Measurements from ENCODE around the gene BLOC1S5. TPM values are rescaled to one million over a fixed set of nuclear protein-coding genes. Genes with fewer than 3 reads are reported as not detected.

Gene BLOC1S5
- total and polyA plus RNA-seq, 2 of the 13 experiments (the other 11 are each of a cell fraction or from before 2014, with no cell fraction given) = 10.5 to 41.5 TPM

GRCh38 chr6:8069631-8070284 lies 5.6 kb upstream of the BLOC1S5 start (continued):
- TF ChIP-seq ZNF567 (CRISPR knock-in tag; IDR thresholded peaks at IDR 0.05; ENCODE audit: borderline replicate concordance) (no peak), ZNF598 (CRISPR knock-in tag; IDR thresholded peaks at IDR 0.05; ENCODE audit: borderline replicate concordance) (no peak), KDM5A (IDR thresholded peaks at IDR 0.05; ENCODE audit: borderline replicate concordance, low read length) (no peak), NR1H2 (CRISPR knock-in tag; IDR thresholded peaks at IDR 0.05; ENCODE audit: borderline replicate concordance, low read depth) (no peak), ZNF800 (CRISPR knock-in tag; IDR thresholded peaks at IDR 0.05) (no peak), ZNF550 (CRISPR knock-in tag; IDR thresholded peaks at IDR 0.05; ENCODE audit: borderline replicate concordance) (no peak)

DNA sequence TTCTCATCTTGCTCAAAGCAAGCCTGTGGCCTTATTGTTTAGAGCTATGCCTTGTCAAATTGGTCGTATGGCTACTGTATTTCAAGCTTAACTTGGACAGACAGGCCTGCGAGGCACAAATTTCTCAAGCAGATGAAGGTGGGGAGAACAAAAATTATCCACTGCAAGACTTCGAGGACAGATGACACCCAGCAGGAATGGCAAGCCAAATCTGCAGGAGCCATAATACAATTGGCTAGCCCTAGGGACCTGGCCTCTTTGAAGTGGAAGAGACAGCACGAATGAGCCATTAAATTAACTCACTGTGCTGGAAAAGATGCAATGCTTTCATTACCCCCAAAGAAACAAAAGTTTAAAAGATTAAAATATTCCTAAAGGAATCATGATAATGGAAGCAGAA lies 5.0 kb upstream of the BLOC1S5 start:
- no TSS peak for BruUV-seq (replicated peaks)
- TF ChIP-seq MTA1 (CRISPR knock-in tag; IDR thresholded peaks at IDR 0.05; ENCODE audit: borderline replicate concordance) = no peak
- TF ChIP-seq KDM5A (IDR thresholded peaks at IDR 0.05; ENCODE audit: borderline replicate concordance, low read length) = no peak
- no peak for TF ChIP-seq ZNF724P (CRISPR knock-in tag; IDR thresholded peaks at IDR 0.05; ENCODE audit: borderline replicate concordance)
- TF ChIP-seq SMAD9 (CRISPR knock-in tag; IDR thresholded peaks at IDR 0.05) = no peak
- no peak for TF ChIP-seq ATRX (CRISPR knock-in tag; IDR thresholded peaks at IDR 0.05; ENCODE audit: borderline replicate concordance)
- TF ChIP-seq, protein P1, sequence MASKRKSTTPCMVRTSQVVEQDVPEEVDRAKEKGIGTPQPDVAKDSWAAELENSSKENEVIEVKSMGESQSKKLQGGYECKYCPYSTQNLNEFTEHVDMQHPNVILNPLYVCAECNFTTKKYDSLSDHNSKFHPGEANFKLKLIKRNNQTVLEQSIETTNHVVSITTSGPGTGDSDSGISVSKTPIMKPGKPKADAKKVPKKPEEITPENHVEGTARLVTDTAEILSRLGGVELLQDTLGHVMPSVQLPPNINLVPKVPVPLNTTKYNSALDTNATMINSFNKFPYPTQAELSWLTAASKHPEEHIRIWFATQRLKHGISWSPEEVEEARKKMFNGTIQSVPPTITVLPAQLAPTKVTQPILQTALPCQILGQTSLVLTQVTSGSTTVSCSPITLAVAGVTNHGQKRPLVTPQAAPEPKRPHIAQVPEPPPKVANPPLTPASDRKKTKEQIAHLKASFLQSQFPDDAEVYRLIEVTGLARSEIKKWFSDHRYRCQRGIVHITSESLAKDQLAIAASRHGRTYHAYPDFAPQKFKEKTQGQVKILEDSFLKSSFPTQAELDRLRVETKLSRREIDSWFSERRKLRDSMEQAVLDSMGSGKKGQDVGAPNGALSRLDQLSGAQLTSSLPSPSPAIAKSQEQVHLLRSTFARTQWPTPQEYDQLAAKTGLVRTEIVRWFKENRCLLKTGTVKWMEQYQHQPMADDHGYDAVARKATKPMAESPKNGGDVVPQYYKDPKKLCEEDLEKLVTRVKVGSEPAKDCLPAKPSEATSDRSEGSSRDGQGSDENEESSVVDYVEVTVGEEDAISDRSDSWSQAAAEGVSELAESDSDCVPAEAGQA (IDR thresholded peaks at IDR 0.05; ENCODE audit: low read depth) = no peak
- TF ChIP-seq, protein P1 (CRISPR knock-in tag; IDR thresholded peaks at IDR 0.05; ENCODE audit: borderline replicate concordance) = no peak
- TF ChIP-seq AHR (CRISPR knock-in tag; IDR thresholded peaks at IDR 0.05) = no peak

More for the DNA sequence above, 5.0 kb upstream of the BLOC1S5 start:
- intact Hi-C loops (cut with micrococcal nuclease; ENCODE audit: unreplicated experiment) = no loop called here
- Histone ChIP-seq H3K27me3 (ENCODE audit: control insufficient read depth in 1 of 2, insufficient read depth in 2 of 2, low read length in 2 of 2) (no peaks in the 10 kb centered on the region), H3K4me1 (ENCODE audit: insufficient read depth, low read length) (peaks cover 20% of the 10 kb centered on the region), H3K27ac (ENCODE audit: extremely low read length, insufficient read depth, low read length) (no peak overlapping the region), H2AFZ (ENCODE audit: low read length) (no peak overlapping the region), H3K79me2 (ENCODE audit: insufficient read depth, low read length) (no peaks in the 10 kb centered on the region), H3K9me3 (ENCODE audit: low read length) (no peaks in the 10 kb centered on the region), H3K36me3 (replicated peaks in 1 of 2; ENCODE audit: control insufficient read depth in 1 of 2, insufficient read depth in 2 of 2, low read length in 2 of 2) (no peaks in the 10 kb centered on the region), H3K4me2 (ENCODE audit: low read depth, low read length) (no peak overlapping the region), H3K4me3 (replicated peaks in 1 of 3; ENCODE audit: insufficient read depth in 1 of 3, low read depth in 2 of 3, low read length in 3 of 3) (no peak overlapping the region), H3K9ac (ENCODE audit: insufficient read depth, low read depth, low read length) (no peak overlapping the region), H4K20me1 (ENCODE audit: insufficient read depth, low read length) (no peaks in the 10 kb centered on the region)
- ChIA-PET CTCF (ENCODE audit: low intra/inter-chr PET ratio, low total read pairs) (no interaction called here), POLR2A (interaction anchor here (2.4 kb wide), 1 partner anchor 33 kb away, joined by 10 read pairs; the partner anchor contains the start of gene EEF1E1)
- DNase-seq (ENCODE audit: low spot score) (no peak), FAIRE-seq (no peak), ATAC-seq (no peak)
- 50% methylated on average over 4 of the region's 4 CpGs for WGBS (ENCODE audit: low lambda C conversion rate)
- in situ Hi-C loops (cut with HindIII; ENCODE audit: extremely low pct_ligation_motif_present, low pct_unique_long_range_greater_than_20kb) = loop anchor here (10.0 kb wide), 1 partner anchor 344 kb away; the partner anchor contains the start of gene BMP6
